ENCODE measurements around the gene KCNQ5.

Gene KCNQ5

GRCh38 chr6:72793641-72794395 lies 172.0 kb downstream of the KCNQ5 start:
- no peak for DNase-seq (ENCODE audit: low read depth)

DNA sequence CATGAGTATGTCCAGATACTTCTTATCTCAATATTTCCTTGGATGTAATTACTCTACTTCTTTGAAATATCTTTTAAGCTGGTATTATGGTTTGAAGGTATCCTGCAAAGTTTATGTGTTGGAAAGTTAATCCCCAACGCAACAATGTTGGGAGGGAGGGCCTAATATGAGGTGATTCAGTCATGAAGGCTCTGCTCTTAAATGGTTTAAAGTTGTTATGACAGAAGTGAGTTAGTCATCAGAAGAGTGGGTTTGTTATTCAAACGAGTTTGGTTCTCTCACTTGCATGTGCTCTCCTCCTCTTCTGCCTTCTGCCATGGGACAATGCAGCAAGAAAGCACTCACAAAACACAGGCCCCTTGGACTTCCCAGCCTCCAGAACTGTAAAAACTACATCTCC lies 176.3 kb downstream of the KCNQ5 start:
- DNase-seq (ENCODE audit: low read depth): no peak

DNA sequence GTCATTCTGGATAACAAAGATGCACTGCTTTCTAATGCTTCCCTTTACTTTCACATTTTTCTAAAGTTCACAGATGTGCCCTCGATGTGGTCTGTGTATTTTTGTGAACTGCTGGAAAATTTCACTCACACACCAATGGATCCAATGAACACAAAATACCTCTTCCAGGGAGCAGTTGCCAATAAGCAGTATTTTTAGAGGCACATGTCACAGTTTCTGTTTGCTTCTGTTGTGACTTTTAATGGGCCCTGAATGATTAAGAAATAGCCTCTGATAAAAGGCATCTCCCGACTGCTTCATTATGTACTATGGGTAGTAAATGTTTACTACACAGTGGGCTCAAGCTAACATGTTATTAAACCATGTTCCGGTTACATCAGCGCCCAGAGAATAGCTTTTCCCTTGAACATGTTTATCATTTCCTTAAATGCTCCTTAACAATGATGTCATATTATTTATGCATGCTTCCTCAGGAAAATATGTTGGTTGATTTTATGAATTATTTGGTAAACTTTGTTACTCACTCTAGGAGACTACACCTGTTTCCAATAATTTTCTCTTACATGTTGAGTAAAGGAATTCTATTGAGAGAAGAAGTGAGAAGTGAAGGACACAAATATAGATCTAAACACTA lies 188.0 kb downstream of the KCNQ5 start:
- DNase-seq (ENCODE audit: low read depth): no peak

GRCh38 chr6:72810571-72811280 lies 188.9 kb downstream of the KCNQ5 start:
- no peak for DNase-seq (ENCODE audit: low read depth)

GRCh38 chr6:72811971-72812421 lies 190.1 kb downstream of the KCNQ5 start:
- DNase-seq (ENCODE audit: low read depth): no peak

GRCh38 chr6:72813807-72814596 lies 192.1 kb downstream of the KCNQ5 start:
- DNase-seq (ENCODE audit: low read depth): no peak

DNA sequence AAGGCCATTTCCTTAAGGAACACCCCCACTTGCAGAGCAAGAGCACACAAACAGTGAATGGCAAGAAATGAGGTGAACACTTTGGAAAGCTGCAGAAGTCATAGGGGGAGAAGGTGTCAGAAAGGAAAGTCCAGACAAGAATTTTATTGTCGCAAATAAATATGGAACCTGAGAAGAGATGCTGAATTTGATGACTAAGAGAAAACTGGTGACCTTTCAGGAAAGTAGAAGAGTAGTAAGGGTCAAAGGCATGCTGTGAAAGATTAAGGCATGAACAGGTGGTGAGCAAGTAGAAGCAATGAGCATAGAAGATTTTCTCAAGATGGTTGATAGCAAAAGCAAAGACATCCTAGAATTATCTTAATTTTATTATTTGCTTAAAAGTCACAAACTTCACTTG lies 194.2 kb downstream of the KCNQ5 start:
- no peak for DNase-seq (ENCODE audit: low read depth)

DNA sequence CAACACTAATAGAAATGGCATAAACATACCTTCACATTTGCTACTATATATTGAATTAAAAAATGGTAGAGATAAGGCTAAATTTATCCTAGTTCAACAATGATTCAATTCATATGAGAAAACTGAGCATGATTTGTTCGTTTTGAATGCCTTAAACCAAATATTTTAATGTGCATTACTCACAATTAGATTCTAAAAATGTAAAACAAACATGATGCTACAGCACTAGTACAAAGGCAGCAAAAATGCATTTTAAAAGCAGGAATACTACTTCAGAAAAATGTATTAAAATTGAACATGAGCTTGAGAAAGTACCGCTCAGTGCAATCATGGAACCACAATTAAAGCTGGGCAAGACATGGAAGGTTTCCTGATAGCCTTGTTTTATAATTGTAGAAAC lies 195.3 kb downstream of the KCNQ5 start:
- DNase-seq (ENCODE audit: low read depth): no peak

DNA sequence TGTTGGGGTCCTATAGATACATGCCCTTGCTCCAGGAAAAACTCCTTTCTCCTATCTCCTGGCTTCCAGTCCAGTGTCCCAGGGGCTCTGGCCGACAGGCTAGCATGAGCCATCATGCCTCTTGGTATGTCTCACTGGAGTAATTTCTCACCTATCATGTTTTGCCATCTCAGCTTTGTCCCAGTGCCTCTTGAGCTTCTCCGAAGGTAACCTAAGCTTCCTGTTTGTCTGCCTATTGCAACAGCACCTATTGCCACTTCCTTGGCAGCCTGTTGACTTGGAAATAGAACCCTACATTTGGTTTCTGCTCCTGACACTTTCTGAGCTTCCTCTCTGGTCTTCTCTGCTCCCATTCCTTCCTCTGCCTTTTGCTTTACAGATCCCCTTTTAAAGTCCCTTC lies 197.7 kb downstream of the KCNQ5 start:
- DNase-seq (ENCODE audit: low read depth): no peak

DNA sequence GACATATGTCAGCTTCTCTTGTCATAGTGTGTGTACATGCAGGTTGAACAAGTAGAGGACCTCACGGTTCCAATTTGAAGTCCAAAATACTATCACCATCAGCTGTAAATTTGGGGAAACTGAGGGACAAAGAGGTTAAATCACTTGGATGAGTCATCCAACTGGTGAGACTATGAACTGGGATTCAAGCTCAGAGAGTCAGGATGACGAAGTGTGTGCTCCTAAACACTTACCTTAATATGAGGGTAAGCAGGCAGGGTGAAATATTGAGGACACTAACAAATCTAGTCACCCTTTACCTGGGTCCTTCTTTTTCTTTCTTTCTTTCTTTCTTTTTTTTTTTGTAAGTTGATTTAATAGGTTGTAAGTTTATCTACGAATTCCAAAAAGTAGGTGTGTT lies 198.3 kb downstream of the KCNQ5 start:
- no peak for DNase-seq (ENCODE audit: low read depth)

- no peak for DNase-seq (ENCODE audit: low read depth)
Observed at GRCh38 chr6:72820906-72821305, 199.0 kb downstream of the KCNQ5 start.

GRCh38 chr6:72822023-72822422 lies 200.2 kb downstream of the KCNQ5 start:
- no peak for DNase-seq (ENCODE audit: low read depth)

DNA sequence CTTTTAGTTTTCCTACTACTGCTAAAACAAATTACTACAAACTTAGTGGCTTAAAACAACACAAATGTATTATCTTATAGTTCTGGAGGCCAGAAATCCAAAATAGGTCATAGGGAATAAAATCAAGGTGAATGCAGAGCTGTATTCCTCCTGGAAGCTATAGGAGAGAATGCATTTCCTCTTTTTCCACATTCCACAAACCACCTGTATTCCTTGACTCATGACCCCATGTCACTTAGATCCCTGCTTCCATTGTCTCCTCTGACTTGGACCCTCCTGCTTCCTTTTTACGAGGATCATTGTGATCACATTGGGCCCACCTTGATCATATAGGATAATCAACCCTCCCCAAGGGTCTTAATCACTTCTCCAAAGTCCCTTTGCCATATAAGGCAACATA lies 200.8 kb downstream of the KCNQ5 start:
- DNase-seq (ENCODE audit: low read depth): no peak

DNA sequence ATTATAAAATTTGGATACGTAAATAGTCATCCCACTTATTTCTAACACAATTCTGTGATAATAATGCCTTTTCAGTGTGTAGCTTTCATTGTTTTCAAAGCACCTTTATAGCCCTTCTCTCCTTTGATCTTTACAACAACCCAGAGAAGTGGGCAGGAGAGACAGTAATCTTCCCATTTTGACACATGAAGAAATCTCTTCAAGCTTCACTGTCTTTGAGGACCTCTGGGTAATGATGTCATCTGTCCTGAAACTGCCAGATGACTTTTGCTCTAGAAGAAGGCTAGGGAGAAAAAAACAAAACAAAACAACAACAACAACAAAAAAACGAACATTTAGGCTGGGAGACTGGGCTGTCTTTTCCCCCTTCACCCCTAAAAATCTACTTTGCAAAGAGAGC lies 203.0 kb downstream of the KCNQ5 start:
- DNase-seq (ENCODE audit: low read depth): no peak

DNA sequence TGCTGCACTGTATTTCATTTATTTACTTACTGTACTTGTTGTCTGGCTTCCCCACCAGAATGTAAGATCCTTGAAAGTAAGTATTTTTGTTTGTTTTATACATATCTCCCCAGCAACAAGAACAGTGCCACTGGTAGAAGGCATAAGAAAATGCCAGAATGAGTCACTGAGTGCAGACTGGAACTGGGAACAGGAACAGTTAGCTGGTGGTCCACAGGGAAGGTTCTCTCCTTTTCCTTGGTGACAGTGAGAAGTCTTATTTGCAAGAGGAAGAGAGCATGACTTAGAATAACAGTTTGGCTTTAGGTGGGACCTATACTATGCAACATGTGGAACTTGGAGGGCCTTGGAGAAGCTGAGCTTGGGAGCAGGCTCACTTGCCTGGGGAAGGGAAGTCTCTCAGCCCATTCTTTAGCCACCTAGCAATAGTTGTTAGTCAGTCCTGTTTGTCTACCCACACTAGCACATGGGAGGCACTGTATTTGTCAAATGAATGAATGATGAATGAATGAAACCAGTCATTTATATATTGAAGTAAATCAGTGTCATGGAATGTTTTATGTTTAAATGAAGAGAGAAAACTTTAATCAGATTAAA lies 203.5 kb downstream of the KCNQ5 start:
- no peak for DNase-seq (ENCODE audit: low read depth)

- no peak for DNase-seq (ENCODE audit: low read depth)
Observed at GRCh38 chr6:72826037-72826436, 204.2 kb downstream of the KCNQ5 start.

- DNase-seq (ENCODE audit: low read depth): peak; percentile 29
Observed at GRCh38 chr6:72826744-72827438, 205.0 kb downstream of the KCNQ5 start.

DNA sequence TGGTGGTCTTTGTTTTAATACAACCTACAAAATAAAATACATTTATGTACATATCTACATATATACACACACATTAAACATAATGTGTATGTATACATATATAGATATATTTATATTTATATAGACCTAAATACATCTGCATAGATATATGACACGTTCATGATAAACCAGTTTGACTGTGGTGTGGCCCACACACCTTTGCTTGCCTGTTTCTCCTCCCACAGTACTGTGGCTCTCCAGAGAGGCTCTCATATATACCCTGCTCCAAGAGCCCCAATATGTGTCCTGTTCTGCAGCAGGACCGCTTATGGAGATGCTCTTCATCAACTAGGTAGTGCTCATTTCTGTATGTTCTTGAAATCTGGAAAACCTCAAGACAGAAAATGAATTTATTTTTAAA lies 207.0 kb downstream of the KCNQ5 start:
- DNase-seq (ENCODE audit: low read depth): no peak

GRCh38 chr6:72832271-72832670 lies 210.4 kb downstream of the KCNQ5 start:
- DNase-seq (ENCODE audit: low read depth): no peak

- no peak for DNase-seq (ENCODE audit: low read depth)
Observed at GRCh38 chr6:72835749-72836148, 213.9 kb downstream of the KCNQ5 start.

GRCh38 chr6:72836971-72837370 lies 215.1 kb downstream of the KCNQ5 start:
- DNase-seq (ENCODE audit: low read depth): no peak

All from HS-27A (cell line).